Gastroesophageal sphincter (tissue), 3 donors: ENCODE measurements around the gene BCL2L2.

Experiments used
- POLR2A ChIP-seq, 2 donors: fragments of 450-650 bp; IDR thresholded peaks; one replicate each; pipeline ENCODE4 v1.6.1; 2017; ENCODE audit warnings: antibody characterized with exemption in 2 of 2, mild to moderate bottlenecking in 2 of 2, moderate library complexity in 1 of 2
- POLR2AphosphoS5 ChIP-seq: sonication (generic); formaldehyde crosslinking; IDR thresholded peaks from one replicate; pipeline ENCODE4 v1.6.1; 2017; ENCODE audit warnings: antibody characterized with exemption
- TF ChIP-seq, protein P1 (sequence below), 4 experiments: fragments of 200-600 bp in 2 of 4; fragments of 450-650 bp in 2 of 4; sonication (generic) in 1 of 4; IDR thresholded peaks; one replicate each; pipeline ENCODE4 v1.5.1; 2017 to 2019; ENCODE audit warnings: antibody characterized with exemption in 4 of 4, mild to moderate bottlenecking in 2 of 4, moderate library complexity in 2 of 4

DNA sequence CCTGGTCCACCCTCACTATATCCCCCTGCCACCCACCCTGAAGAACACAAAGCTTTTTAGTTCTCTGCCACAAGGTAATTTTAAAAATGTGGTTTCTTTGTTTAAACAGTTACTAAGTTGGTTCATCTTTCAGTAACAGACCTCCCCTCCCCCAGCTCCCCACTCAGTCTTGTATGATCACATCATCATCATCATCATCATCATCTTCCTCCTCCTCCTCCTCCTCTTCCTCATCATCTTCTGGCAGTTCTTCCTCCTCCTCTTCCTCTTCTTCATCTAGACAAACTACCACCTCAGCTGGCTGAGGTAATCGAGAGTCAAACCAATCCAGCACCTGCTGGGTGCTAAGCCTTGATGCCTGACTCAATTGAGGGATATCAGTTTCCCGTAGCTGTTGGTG lies 31.2 kb upstream of the BCL2L2 start:
- TF ChIP-seq, protein P1, sequence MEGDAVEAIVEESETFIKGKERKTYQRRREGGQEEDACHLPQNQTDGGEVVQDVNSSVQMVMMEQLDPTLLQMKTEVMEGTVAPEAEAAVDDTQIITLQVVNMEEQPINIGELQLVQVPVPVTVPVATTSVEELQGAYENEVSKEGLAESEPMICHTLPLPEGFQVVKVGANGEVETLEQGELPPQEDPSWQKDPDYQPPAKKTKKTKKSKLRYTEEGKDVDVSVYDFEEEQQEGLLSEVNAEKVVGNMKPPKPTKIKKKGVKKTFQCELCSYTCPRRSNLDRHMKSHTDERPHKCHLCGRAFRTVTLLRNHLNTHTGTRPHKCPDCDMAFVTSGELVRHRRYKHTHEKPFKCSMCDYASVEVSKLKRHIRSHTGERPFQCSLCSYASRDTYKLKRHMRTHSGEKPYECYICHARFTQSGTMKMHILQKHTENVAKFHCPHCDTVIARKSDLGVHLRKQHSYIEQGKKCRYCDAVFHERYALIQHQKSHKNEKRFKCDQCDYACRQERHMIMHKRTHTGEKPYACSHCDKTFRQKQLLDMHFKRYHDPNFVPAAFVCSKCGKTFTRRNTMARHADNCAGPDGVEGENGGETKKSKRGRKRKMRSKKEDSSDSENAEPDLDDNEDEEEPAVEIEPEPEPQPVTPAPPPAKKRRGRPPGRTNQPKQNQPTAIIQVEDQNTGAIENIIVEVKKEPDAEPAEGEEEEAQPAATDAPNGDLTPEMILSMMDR (IDR thresholded peaks at IDR 0.05) = no peak
- no peak for TF ChIP-seq POLR2A (IDR thresholded peaks at IDR 0.05)
- TF ChIP-seq POLR2AphosphoS5 = no peak
